Skin epidermis (tissue), 12 donors: Measurements from ENCODE around the gene CFAP46.
"Not testable (repeated sequence)": the region's sequence is repeated elsewhere in the genome, so short reads cannot be mapped to it uniquely, and the experiment has no call there.

ENCODE experiments used
- H3K27ac ChIP-seq, 21 experiments: fragments of 200-600 bp; sonication (generic) in 11 of 21; one replicate each; pipeline ENCODE4 v1.5.0; 2020; ENCODE audit warnings: mild to moderate bottlenecking in 3 of 21, inconsistent platforms in 2 of 21, moderate library complexity in 2 of 21
- H3K4me3 ChIP-seq, 7 experiments: fragments of 200-600 bp; sonication (generic) in 2 of 7; one replicate each; pipeline ENCODE4 v1.5.0; 2020; ENCODE audit warnings: inconsistent platforms in 2 of 7, mild to moderate bottlenecking in 2 of 7, moderate library complexity in 1 of 7

Gene CFAP46

DNA sequence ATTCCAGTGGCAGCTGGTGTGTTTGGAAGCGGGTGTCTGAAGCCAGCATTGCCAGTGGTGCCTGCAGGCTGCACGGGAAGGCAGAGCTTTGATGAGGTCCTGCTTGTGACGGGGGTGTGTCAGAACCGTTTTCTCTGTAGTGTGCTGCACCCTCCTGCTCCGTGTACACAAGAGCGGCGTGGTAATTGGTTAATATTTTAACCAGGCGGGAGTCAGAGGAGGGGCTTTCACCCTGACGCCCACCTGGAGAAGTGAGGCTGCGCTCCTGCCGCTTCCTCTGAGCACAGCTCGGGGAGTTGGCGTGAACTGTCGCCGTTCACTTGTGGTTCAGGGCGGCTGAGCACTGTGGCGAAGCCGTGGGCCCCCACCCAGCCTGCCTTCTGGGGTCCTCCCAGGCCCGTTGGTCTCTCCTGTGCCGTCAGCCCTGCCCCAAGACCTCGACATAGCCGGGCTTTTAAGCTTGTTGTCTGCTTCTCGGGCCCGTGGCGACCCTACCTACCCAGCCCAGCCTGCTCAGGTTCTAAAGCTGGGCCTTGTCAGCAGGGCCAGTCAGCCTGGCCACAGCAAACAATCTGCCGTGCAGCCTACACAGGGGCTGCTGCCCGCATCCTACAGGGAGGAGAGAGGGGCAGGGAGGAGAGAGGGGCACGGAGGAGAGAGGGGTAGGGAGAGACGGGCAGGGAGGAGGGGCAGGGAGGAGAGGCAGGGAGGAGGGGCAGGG is 168.0 kb downstream of the CFAP46 start:
- no peak overlapping the region for H3K27ac ChIP-seq
- H3K4me3 ChIP-seq, result no peak overlapping the region

- H3K27ac ChIP-seq, result not testable (repeated sequence)
These were observed 169.6 kb downstream of the CFAP46 start for GRCh38 chr10:132772816-132773215.

GRCh38 chr10:132770061-132771021 is 172.0 kb downstream of the CFAP46 start:
- no peak overlapping the region for H3K27ac ChIP-seq
- H3K4me3 ChIP-seq, result no peak overlapping the region

More at GRCh38 chr10:132772816-132773215, 169.6 kb downstream of the CFAP46 start:
- H3K4me3 ChIP-seq, result not testable (repeated sequence)

DNA sequence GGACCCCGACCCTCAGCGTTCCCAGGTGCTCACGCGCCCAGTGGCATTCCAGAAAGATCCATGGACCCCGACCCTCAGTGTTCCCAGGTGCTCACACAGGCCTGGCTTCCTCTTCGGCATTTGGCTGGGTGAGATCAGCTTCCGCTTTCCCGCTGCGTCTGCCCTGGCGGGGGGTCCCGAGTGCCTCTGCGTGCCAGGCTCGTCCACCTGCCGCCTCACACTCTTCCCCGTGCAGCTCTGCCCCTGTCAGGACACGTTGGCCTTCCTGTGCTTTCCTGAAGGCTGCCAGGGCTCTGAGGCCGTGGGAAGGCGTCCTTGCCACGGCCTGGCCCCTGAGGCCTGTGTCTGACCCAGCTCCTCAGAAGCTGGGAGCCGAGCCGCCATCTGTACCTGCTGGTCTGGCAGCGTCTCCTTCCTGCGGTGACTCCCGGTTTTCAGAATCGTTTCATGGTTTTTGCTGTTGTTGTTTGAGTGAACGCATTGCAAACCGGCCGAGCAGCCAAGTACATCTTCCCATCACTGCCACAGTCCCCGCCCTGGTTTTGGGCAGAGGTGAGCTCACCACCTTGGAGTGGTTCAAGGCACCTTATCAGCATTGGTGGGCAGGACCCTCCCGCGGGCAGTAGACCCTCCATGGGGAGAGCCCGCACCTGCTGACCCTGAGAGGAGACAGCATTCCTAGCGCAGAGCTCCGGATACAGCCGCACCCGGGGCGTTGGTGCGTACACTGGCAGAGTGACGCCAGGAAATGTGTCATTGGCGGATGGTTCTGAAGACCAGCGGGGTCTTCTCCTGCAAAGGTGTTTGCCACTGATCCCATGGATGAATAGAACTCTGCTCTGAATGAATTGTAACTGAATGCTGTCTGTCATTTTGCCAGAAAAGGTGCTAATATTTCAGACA is 173.8 kb downstream of the CFAP46 start:
- Histone ChIP-seq H3K27ac (no peak overlapping the region), H3K4me3 (no peak overlapping the region)

DNA sequence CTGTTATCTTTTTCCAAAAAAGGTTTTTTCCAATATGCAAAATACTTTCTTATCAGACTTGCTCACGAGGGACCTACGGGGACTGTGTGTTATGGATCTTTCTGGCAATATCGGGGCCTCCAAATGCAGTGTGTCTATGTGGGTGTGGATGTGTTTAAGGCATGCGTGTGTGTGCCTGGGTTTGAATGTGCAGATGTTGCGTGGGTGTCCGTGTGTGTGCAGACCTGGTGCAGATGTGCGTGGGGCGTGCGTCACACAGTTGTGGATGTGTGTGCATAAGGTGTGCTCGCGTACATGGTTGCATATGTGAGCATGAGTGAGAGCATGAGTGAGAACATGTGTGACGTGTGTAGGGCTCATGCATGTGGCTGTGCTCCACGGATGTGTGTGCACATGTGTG is 176.1 kb downstream of the CFAP46 start:
- Histone ChIP-seq H3K4me3 (no peak overlapping the region), H3K27ac (no peak overlapping the region)

DNA sequence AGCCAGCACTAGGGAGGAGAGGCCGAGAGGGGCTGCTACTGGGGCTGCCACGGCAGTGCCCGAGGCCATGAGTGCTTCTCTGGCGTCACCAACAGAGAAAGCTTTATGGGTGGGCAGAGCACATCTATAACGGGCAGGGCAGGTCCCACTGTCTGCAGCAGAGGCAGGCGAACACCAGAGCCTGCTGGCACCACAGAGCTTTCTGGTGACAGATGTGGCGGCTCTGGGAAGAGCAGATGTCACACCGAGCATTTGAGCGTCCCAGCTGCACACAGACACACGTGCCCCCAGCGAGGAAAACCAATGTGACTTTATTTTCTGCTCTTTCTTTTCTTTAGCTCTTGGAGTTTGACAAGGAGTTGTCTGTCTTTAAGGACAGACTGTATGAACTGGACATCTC is 176.9 kb downstream of the CFAP46 start:
- no peak overlapping the region for H3K27ac ChIP-seq
- no peak overlapping the region for H3K4me3 ChIP-seq

DNA sequence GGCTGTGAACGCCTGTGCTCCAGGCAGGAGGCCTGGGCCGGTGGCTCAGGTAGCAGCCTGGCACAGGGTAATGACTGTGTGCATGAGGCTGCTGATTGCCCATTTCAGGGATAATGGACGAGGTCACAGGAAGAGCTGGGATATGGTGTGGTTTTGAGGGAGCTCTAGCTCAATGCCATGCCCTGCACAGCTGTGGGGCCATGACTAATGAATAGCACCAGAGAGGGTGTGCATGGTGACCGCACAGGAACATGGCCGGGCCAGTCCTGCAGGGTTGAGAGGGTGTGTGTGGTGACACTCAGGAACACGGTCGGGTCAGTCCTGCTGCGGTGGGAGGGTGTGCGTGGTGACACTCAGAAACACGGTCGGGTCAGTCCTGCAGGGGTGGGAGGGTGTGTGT is 178.3 kb downstream of the CFAP46 start:
- no peak overlapping the region for H3K4me3 ChIP-seq
- no peak overlapping the region for H3K27ac ChIP-seq

- Histone ChIP-seq H3K27ac (no peak overlapping the region), H3K4me3 (no peak overlapping the region)
These were observed 178.8 kb downstream of the CFAP46 start for GRCh38 chr10:132763545-132763944.

GRCh38 chr10:132762267-132762666 is 180.1 kb downstream of the CFAP46 start:
- H3K27ac ChIP-seq, result no peak overlapping the region
- H3K4me3 ChIP-seq, result no peak overlapping the region

DNA sequence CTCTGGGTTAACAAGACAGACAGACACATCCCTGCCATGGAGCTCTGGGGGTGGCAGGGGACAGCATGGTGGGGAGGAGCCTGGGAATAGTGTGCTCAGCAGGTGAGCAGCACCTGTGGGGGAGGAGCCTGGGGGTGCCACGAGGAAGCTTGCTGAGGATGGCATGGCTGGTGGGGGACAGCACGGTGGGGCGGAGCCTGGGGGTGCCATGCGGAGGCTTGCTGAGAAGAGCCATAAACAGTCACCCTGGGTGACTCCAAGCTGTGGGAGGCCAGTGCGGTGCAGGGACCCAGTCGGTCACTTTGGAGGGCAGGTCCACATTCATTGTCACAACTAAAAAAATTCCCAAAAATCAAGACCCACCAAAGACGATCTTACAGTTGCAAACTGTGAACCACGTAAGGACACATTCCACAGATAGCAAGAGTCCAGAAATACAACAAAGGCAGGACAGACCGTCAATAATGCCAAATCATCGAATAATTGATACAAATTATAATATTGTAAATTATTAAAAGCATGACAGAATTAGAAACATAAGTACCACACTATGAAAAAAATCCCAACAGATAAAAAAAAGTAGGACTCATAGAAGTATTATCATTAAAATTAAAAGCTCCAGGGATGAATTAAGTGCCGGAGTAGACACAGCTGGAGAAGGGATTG is 180.8 kb downstream of the CFAP46 start:
- Histone ChIP-seq H3K27ac (no peak overlapping the region), H3K4me3 (no peak overlapping the region)

DNA sequence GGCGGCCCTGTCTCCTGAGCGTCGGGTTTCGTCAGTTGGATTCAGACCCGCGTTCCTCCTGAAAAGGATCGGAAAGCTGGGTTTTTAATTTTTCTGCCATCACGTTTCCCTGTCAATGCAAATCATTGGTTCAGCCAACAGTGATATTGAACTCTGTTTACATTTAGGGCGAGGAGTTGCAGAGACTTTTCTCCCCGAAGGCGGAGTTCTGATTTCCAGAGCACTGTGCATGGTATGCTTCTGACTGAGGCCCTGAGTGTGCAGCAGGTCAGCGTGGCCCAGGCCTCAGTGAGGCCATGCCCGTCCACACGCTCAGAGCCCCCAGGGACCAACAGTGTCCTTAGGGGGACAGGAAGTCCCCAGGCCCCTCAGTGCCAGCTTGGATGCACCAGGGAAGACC is 183.5 kb downstream of the CFAP46 start:
- no peak overlapping the region for H3K27ac ChIP-seq
- H3K4me3 ChIP-seq, result no peak overlapping the region
